ENCODE measurements around the gene MYLK2. TPM values are rescaled to one million over a fixed set of nuclear protein-coding genes. Genes with fewer than 3 reads are reported as not detected.

The MYLK2 gene
- total RNA-seq, 2 experiments from 2014 or later = 0.21 to 0.36 TPM

GRCh38 chr20:31837896-31838397 lies 18.8 kb downstream of the MYLK2 start:
- H3K27ac Mint-ChIP-seq = no peak overlapping the region
- H3K27me3 Mint-ChIP-seq = no peaks in the 10 kb centered on the region
- H3K4me3 Mint-ChIP-seq = no peak overlapping the region
- H3K36me3 Mint-ChIP-seq = no peaks in the 10 kb centered on the region
- no peaks in the 10 kb centered on the region for H3K9me3 Mint-ChIP-seq
- DNase-seq = no peak
- H3K4me1 Mint-ChIP-seq = peaks cover 8% of the 10 kb centered on the region

- DNase-seq = no peak
- Mint-ChIP-seq H3K27ac (no peak overlapping the region), H3K36me3 (no peaks in the 10 kb centered on the region), H3K4me3 (no peak overlapping the region), H3K9me3 (no peaks in the 10 kb centered on the region), H3K4me1 (peaks cover 8% of the 10 kb centered on the region), H3K27me3 (no peaks in the 10 kb centered on the region)
Measured at GRCh38 chr20:31838646-31839292, 19.6 kb downstream of the MYLK2 start.

- Mint-ChIP-seq H3K4me3 (no peak overlapping the region), H3K9me3 (no peaks in the 10 kb centered on the region), H3K27me3 (no peaks in the 10 kb centered on the region), H3K4me1 (peaks cover 8% of the 10 kb centered on the region), H3K36me3 (no peaks in the 10 kb centered on the region), H3K27ac (no peak overlapping the region)
- no peak for DNase-seq
Measured at GRCh38 chr20:31839782-31840487, 20.8 kb downstream of the MYLK2 start.

GRCh38 chr20:31840906-31841816 lies 22.0 kb downstream of the MYLK2 start:
- no peak for DNase-seq
- Mint-ChIP-seq H3K4me3 (no peak overlapping the region), H3K27ac (no peak overlapping the region), H3K9me3 (no peaks in the 10 kb centered on the region), H3K4me1 (peaks cover 3% of the 10 kb centered on the region), H3K36me3 (no peaks in the 10 kb centered on the region), H3K27me3 (no peaks in the 10 kb centered on the region)

- H3K4me3 Mint-ChIP-seq = no peak overlapping the region
- H3K36me3 Mint-ChIP-seq = no peaks in the 10 kb centered on the region
- H3K27me3 Mint-ChIP-seq = no peaks in the 10 kb centered on the region
- H3K4me1 Mint-ChIP-seq = no peaks in the 10 kb centered on the region
- no peak overlapping the region for H3K27ac Mint-ChIP-seq
- no peaks in the 10 kb centered on the region for H3K9me3 Mint-ChIP-seq
- DNase-seq = no peak
Measured at GRCh38 chr20:31841928-31842327, 22.8 kb downstream of the MYLK2 start.

GRCh38 chr20:31842471-31843157 lies 23.5 kb downstream of the MYLK2 start:
- H3K27ac Mint-ChIP-seq = no peak overlapping the region
- H3K4me3 Mint-ChIP-seq = no peak overlapping the region
- H3K27me3 Mint-ChIP-seq = no peaks in the 10 kb centered on the region
- no peaks in the 10 kb centered on the region for H3K4me1 Mint-ChIP-seq
- no peak for DNase-seq
- no peaks in the 10 kb centered on the region for H3K36me3 Mint-ChIP-seq
- no peaks in the 10 kb centered on the region for H3K9me3 Mint-ChIP-seq

- no peaks in the 10 kb centered on the region for H3K27me3 Mint-ChIP-seq
- no peaks in the 10 kb centered on the region for H3K4me1 Mint-ChIP-seq
- no peak overlapping the region for H3K4me3 Mint-ChIP-seq
- H3K9me3 Mint-ChIP-seq = no peaks in the 10 kb centered on the region
- H3K27ac Mint-ChIP-seq = no peak overlapping the region
- H3K36me3 Mint-ChIP-seq = no peaks in the 10 kb centered on the region
- DNase-seq = no peak
Measured at GRCh38 chr20:31843288-31843687, 24.1 kb downstream of the MYLK2 start.

- H3K36me3 Mint-ChIP-seq = no peaks in the 10 kb centered on the region
- no peak for DNase-seq
- H3K27me3 Mint-ChIP-seq = peaks cover 3% of the 10 kb centered on the region
- H3K27ac Mint-ChIP-seq = no peak overlapping the region
- no peak overlapping the region for H3K4me3 Mint-ChIP-seq
- H3K9me3 Mint-ChIP-seq = no peaks in the 10 kb centered on the region
- no peaks in the 10 kb centered on the region for H3K4me1 Mint-ChIP-seq
Measured at GRCh38 chr20:31843881-31844280, 24.7 kb downstream of the MYLK2 start.

- peaks cover 4% of the 10 kb centered on the region for H3K27me3 Mint-ChIP-seq
- DNase-seq = no peak
- H3K27ac Mint-ChIP-seq = no peak overlapping the region
Measured at GRCh38 chr20:31844737-31845299, 25.7 kb downstream of the MYLK2 start.

GRCh38 chr20:31845300-31845863 lies 26.2 kb downstream of the MYLK2 start, which contains the start of gene FOXS1:
Gene FOXS1, minus strand, starts transcription at chr20:31845604. Its CDS starts 62 bp downstream, at chr20:31845542.
- DNase-seq = no peak
- Mint-ChIP-seq H3K27ac (no peak within 1 kb of the TSS), H3K9me3 (no peaks in the 10 kb centered on the region), H3K4me3 (no peak within 1 kb of the TSS), H3K4me1 (no peaks in the 10 kb centered on the region), H3K27me3 (peaks cover 4% of the 10 kb centered on the region), H3K36me3 (no peaks in the 10 kb centered on the region)

More at GRCh38 chr20:31844737-31845299, 25.7 kb downstream of the MYLK2 start:
- no peaks in the 10 kb centered on the region for H3K4me1 Mint-ChIP-seq
- no peaks in the 10 kb centered on the region for H3K36me3 Mint-ChIP-seq
- no peak overlapping the region for H3K4me3 Mint-ChIP-seq
- no peaks in the 10 kb centered on the region for H3K9me3 Mint-ChIP-seq

GRCh38 chr20:31846793-31847138 lies 27.6 kb downstream of the MYLK2 start:
- no peaks in the 10 kb centered on the region for H3K9me3 Mint-ChIP-seq
- H3K4me3 Mint-ChIP-seq = no peak overlapping the region
- H3K27ac Mint-ChIP-seq = no peak overlapping the region
- DNase-seq = no peak
- H3K27me3 Mint-ChIP-seq = peaks cover 15% of the 10 kb centered on the region
- no peaks in the 10 kb centered on the region for H3K4me1 Mint-ChIP-seq
- H3K36me3 Mint-ChIP-seq = no peaks in the 10 kb centered on the region

- no peaks in the 10 kb centered on the region for H3K4me1 Mint-ChIP-seq
Measured at GRCh38 chr20:31848088-31848999, 29.2 kb downstream of the MYLK2 start.

GRCh38 chr20:31849306-31849930 lies 30.3 kb downstream of the MYLK2 start:
- Mint-ChIP-seq H3K4me3 (no peak overlapping the region), H3K36me3 (no peaks in the 10 kb centered on the region), H3K27me3 (peaks cover 16% of the 10 kb centered on the region), H3K4me1 (no peaks in the 10 kb centered on the region), H3K9me3 (no peaks in the 10 kb centered on the region), H3K27ac (no peak overlapping the region)
- no peak for DNase-seq

More at GRCh38 chr20:31848088-31848999, 29.2 kb downstream of the MYLK2 start:
- Mint-ChIP-seq H3K4me3 (no peak overlapping the region), H3K27me3 (peaks cover 16% of the 10 kb centered on the region), H3K9me3 (no peaks in the 10 kb centered on the region), H3K27ac (no peak overlapping the region), H3K36me3 (no peaks in the 10 kb centered on the region)
- no peak for DNase-seq
